Measurements from ENCODE around the gene CCDC50. TPM values are rescaled to one million over a fixed set of nuclear protein-coding genes. Genes with fewer than 3 reads are reported as not detected.

Gene CCDC50
- total and polyA plus RNA-seq, 2 of the 8 experiments (the other 6 are each of a cell fraction or from before 2014, with no cell fraction given) = 7.3 to 19.2 TPM

DNA sequence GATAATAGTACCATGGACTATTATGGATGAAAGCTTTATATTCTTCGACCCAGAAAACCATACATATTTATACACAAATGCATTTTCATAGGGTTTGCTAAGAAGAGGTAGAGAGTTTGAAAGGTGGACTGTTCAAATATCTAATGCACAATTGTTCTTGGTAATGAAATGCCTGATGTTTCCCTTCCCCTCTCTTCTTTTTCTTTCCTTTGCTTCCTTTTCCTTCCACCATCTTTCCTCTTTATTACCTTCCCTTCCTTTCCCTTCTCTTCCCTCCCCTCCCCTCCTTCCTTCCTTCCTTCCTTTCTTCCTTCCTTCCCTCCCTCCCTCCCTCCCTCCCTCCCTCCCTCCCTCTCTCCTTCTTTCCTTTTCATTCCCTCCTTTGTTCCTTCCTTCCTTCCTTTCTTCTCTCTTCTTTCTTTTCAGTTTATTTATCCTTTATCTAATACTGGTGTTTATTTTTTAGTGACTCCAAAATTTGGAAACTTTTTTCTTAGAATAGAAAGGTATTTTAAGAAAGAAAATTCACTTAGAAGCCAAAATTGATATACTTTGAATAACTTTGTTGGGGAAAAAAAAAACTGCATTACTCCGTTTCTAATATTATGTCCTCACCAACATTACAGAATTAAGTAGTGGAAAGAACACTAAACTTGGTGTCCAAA lies 109.1 kb downstream of the CCDC50 start (continued):
- TF ChIP-seq, protein P1, sequence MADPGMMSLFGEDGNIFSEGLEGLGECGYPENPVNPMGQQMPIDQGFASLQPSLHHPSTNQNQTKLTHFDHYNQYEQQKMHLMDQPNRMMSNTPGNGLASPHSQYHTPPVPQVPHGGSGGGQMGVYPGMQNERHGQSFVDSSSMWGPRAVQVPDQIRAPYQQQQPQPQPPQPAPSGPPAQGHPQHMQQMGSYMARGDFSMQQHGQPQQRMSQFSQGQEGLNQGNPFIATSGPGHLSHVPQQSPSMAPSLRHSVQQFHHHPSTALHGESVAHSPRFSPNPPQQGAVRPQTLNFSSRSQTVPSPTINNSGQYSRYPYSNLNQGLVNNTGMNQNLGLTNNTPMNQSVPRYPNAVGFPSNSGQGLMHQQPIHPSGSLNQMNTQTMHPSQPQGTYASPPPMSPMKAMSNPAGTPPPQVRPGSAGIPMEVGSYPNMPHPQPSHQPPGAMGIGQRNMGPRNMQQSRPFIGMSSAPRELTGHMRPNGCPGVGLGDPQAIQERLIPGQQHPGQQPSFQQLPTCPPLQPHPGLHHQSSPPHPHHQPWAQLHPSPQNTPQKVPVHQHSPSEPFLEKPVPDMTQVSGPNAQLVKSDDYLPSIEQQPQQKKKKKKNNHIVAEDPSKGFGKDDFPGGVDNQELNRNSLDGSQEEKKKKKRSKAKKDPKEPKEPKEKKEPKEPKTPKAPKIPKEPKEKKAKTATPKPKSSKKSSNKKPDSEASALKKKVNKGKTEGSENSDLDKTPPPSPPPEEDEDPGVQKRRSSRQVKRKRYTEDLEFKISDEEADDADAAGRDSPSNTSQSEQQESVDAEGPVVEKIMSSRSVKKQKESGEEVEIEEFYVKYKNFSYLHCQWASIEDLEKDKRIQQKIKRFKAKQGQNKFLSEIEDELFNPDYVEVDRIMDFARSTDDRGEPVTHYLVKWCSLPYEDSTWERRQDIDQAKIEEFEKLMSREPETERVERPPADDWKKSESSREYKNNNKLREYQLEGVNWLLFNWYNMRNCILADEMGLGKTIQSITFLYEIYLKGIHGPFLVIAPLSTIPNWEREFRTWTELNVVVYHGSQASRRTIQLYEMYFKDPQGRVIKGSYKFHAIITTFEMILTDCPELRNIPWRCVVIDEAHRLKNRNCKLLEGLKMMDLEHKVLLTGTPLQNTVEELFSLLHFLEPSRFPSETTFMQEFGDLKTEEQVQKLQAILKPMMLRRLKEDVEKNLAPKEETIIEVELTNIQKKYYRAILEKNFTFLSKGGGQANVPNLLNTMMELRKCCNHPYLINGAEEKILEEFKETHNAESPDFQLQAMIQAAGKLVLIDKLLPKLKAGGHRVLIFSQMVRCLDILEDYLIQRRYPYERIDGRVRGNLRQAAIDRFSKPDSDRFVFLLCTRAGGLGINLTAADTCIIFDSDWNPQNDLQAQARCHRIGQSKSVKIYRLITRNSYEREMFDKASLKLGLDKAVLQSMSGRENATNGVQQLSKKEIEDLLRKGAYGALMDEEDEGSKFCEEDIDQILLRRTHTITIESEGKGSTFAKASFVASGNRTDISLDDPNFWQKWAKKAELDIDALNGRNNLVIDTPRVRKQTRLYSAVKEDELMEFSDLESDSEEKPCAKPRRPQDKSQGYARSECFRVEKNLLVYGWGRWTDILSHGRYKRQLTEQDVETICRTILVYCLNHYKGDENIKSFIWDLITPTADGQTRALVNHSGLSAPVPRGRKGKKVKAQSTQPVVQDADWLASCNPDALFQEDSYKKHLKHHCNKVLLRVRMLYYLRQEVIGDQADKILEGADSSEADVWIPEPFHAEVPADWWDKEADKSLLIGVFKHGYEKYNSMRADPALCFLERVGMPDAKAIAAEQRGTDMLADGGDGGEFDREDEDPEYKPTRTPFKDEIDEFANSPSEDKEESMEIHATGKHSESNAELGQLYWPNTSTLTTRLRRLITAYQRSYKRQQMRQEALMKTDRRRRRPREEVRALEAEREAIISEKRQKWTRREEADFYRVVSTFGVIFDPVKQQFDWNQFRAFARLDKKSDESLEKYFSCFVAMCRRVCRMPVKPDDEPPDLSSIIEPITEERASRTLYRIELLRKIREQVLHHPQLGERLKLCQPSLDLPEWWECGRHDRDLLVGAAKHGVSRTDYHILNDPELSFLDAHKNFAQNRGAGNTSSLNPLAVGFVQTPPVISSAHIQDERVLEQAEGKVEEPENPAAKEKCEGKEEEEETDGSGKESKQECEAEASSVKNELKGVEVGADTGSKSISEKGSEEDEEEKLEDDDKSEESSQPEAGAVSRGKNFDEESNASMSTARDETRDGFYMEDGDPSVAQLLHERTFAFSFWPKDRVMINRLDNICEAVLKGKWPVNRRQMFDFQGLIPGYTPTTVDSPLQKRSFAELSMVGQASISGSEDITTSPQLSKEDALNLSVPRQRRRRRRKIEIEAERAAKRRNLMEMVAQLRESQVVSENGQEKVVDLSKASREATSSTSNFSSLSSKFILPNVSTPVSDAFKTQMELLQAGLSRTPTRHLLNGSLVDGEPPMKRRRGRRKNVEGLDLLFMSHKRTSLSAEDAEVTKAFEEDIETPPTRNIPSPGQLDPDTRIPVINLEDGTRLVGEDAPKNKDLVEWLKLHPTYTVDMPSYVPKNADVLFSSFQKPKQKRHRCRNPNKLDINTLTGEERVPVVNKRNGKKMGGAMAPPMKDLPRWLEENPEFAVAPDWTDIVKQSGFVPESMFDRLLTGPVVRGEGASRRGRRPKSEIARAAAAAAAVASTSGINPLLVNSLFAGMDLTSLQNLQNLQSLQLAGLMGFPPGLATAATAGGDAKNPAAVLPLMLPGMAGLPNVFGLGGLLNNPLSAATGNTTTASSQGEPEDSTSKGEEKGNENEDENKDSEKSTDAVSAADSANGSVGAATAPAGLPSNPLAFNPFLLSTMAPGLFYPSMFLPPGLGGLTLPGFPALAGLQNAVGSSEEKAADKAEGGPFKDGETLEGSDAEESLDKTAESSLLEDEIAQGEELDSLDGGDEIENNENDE (IDR thresholded peaks at IDR 0.05; ENCODE audit: insufficient replicate concordance, low read length) = no peak
- TF ChIP-seq ZNF274 (IDR thresholded peaks at IDR 0.05; ENCODE audit: borderline replicate concordance, extremely low read depth, low read length) = no peak
- no peak for TF ChIP-seq CHD2 (IDR thresholded peaks at IDR 0.05; ENCODE audit: low read length)
- no peak for TF ChIP-seq TCF12 (IDR thresholded peaks at IDR 0.05; ENCODE audit: low read depth, low read length)

Measured in H1 (cell line).